Right kidney (tissue), 1 donor: ENCODE results near the gene EIF4B.

Experiments
- DNase-seq: peaks from one replicate; pipeline ENCODE4 v3.0.0-alpha.2; 2016

The EIF4B gene

DNA sequence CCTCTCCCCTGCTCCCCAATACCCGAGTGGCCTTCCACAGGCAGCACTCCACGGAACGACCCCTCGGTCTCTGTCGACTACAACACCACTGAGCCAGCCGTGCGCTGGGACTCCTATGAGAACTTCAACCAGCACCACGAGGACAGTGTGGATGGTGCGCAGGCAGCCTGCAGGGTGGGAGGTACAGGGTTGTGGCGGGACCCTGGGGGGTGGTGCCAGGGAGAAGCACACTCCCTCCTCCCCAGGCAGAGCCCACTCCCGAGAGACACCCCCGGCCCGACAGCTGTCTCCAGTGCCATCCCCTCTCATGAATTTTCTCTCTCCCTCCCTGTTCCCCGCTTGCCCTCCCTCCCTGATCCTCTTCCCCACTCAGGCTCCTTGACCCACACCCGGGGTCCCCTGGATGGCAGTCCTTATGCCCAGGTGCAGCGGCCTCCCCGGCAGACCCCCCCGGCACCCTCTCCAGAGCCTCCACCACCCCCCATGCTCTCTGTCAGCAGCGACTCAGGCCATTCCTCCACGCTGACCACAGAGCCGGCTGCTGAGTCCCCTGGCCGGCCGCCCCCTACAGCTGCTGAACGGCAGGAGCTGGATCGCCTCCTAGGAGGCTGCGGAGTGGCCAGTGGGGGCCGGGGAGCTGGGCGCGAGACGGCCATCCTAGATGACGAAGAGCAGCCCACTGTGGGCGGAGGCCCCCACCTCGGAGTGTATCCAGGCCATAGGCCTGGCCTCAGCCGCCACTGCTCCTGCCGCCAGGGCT is 52.6 kb downstream of the EIF4B start:
- DNase-seq = no peak

DNA sequence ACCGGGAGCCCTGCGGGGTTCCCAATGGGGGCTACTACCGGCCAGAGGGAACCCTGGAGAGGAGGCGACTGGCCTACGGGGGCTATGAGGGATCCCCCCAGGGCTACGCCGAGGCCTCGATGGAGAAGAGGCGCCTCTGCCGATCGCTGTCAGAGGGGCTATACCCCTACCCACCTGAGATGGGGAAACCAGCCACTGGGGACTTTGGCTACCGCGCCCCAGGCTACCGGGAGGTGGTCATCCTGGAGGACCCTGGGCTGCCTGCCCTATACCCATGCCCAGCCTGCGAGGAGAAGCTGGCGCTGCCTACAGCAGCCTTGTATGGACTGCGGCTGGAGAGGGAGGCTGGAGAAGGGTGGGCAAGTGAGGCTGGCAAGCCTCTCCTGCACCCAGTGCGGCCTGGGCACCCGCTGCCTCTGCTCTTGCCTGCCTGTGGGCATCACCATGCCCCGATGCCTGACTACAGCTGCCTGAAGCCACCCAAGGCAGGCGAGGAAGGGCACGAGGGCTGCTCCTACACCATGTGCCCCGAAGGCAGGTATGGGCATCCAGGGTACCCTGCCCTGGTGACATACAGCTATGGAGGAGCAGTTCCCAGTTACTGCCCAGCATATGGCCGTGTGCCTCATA is 53.3 kb downstream of the EIF4B start:
- DNase-seq = no peak

DNA sequence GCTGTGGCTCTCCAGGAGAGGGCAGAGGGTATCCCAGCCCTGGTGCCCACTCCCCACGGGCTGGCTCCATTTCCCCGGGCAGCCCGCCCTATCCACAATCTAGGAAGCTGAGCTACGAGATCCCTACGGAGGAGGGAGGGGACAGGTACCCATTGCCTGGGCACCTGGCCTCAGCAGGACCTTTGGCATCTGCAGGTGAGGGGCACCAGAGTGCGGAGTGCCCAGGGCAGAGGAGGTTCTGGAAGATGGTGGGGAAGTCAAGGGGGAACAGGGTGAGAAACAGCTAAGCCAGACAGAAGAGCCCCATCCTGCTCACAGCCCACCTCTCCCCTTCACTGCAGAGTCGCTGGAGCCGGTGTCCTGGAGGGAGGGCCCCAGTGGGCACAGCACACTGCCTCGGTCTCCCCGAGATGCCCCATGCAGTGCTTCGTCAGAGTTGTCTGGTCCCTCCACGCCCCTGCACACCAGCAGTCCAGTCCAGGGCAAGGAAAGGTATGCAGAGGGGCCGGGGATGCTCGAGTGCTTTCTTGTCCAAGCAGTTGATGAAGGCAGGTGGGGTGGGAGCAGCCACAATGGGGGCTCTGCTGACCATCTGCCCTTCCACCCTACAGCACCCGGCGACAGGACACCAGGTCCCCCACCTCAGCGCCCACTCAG is 53.9 kb downstream of the EIF4B start:
- no peak for DNase-seq

DNA sequence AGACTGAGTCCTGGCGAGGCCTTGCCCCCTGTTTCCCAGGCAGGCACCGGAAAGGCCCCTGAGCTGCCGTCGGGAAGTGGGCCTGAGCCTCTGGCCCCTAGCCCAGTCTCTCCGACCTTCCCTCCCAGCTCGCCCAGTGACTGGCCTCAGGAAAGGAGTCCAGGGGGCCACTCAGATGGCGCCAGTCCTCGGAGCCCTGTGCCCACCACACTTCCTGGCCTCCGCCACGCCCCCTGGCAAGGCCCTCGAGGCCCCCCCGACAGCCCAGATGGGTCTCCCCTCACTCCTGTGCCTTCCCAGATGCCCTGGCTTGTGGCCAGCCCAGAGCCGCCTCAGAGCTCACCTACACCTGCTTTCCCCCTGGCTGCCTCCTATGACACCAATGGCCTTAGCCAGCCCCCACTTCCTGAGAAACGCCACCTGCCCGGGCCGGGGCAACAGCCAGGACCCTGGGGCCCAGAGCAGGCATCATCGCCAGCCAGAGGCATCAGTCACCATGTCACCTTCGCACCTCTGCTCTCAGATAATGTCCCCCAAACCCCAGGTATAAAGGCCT is 54.5 kb downstream of the EIF4B start:
- no peak for DNase-seq

DNA sequence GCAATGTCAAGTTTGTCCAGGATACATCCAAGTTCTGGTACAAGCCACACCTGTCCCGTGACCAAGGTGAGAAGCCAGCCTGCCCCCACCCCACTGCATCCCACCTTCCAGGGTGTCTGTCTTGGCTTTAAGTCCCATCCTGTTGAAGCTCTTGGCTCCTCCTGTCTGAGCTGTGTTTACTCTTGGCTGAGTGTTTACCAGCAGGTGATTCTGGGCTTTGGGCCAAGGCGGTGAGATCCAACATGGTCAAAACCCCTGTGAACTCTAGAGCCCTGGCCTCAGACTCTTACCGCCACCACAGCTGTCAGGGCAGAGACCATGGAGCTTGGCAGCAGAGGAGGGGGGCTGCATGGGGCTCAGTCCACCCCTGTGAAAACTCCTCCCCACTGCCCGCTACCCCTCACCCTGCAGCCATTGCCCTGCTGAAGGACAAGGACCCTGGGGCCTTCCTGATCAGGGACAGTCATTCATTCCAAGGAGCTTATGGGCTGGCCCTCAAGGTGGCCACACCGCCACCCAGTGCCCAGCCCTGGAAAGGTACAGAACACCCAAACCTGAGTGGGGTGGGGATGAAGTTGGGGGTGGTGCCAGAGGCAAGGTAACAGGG is 55.3 kb downstream of the EIF4B start:
- no peak for DNase-seq

DNA sequence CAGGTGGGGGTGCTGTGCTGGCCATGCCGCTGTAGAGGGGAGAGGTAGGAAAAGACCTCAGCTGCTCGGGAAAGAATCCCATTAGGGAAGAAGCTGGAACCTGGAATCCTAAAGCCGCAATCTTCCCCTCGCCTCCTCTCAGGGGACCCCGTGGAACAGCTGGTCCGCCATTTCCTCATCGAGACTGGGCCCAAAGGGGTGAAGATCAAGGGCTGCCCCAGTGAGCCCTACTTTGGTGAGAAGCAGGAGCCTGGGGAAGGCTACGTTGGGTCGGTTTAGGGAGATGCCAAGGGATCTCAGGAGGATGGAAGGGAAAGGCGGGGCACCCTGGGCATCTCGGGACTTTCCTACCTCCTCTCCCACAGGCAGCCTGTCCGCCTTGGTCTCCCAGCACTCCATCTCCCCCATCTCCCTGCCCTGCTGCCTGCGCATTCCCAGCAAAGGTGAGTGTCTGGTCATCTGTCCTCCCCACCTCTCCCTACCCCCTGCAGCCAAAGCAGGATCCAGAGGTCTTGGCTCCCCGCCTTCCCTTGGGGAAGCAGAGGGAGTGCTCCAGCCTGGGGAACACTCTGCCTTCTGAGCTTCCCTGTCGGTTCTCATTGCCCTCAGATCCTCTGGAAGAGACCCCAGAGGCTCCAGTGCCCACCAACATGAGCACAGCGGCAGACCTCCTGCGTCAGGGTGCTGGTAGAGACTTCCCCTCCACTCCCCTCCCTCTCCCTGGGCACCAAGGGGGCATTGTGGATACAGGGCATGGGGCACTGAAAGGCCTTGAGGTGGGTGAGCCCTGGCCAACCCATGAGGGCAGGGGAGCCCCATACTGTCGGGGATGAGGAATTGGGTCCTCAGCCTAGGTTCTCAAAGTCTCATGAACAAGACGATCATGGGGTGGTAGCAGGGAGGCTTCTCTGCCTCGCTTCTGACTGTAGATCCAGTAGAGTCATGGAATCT is 56.0 kb downstream of the EIF4B start:
- DNase-seq = no peak

DNA sequence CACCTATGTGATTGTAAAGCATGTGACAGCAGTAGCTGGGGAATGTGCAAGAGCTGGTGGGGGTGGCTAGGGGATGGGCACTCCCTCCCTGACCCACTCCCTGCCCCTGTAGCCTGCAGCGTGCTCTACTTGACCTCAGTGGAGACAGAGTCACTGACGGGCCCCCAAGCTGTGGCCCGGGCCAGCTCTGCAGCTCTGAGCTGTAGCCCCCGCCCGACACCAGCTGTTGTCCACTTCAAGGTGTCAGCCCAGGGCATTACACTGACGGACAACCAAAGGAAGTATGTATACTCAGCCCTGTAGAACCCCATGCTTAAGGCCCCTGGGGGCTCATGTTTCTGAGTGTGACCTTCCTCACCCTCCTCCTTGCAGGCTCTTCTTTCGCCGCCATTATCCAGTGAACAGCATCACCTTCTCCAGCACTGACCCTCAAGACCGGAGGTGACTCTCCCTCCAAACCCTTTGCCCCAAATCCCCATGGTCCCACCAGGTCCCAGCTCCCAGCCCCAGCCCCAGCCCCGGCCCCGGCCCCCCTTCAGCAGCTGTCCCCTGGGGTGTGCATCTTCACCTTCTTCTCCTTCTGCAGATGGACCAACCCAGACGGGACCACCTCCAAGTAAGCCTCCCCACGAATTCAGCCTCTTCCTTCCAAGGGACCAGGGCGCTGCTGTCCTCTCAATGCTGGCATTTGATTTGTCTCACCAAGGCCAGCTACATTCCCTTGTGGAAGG is 56.9 kb downstream of the EIF4B start:
- DNase-seq = no peak

DNA sequence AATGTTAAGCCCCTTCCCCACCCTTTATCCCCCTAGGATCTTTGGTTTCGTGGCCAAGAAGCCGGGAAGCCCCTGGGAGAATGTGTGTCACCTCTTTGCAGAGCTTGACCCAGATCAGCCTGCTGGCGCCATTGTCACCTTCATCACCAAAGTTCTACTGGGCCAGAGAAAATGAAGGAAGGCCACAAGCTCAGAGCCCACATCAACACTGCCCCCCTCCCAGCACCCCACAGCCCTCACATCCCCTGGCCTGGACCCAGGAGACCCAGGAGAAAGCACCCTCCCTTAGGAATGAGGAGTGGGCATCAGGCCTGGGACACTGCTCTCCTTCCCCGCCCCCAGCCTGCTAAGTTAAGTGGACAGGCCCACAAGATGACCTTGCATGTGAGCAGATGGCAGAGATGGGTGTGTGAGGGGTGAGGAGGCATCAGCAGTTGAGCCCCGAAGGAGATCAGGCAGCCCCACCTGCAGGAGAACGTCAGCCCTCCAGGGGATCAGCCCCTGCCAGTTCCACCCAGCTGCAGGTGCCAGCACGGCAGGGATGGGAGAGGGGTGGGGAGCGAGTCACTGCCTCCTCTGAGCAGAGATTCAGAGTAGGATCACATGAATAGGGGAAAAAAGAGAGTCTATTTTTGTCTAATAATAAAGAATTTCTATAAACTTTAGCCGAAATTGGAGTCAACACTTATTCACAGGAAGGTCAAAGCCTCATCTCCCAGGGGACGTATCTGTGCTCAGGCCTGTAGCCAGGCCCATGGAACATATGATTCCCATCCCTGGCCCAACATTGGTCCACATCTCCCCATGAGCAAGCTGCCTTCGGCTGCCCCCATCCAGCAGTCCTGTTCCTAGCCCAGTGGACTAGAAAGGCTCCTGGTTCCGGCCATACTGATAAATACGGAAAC is 57.7 kb downstream of the EIF4B start:
- DNase-seq = peak; percentile 13

DNA sequence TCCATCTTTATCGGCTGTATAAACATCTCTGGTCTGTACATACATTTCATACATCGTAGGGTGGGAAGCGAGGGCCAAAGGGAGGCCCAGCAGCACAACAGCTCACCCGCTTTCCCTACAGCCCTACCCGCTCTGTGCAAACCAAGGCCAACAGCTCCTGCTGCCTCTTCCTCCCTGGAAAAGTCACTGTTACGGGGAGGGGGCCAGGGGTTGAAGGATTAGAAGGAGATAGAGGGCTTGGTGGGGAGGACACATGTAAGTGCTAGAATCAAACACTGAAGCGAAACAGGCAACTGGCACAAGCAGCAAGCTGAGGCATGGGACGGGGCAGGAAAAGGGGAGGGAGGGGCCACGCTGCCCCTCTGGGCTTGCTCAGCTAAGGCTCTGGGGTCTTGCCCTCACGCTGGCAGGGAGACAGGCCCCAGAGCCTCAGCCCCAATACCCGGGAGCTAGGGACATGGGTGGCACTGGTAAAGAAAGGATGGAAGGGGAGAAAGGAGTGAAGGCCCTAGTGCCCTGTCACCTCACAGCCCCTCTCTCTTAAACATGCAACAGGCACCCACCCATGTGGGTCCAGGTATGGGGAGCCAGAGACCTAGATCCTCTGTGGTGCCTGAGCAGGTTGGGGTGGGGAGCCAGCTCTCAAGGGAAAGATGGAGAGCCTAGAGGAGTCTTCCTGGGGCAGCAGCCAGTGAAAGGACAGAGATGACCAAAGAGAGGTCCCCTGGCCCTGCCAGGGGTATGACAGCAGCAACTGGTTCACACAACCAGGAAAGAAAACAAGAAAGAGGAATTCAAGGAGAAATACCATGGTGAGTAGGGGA is 58.6 kb downstream of the EIF4B start:
- DNase-seq = peak; percentile 17

DNA sequence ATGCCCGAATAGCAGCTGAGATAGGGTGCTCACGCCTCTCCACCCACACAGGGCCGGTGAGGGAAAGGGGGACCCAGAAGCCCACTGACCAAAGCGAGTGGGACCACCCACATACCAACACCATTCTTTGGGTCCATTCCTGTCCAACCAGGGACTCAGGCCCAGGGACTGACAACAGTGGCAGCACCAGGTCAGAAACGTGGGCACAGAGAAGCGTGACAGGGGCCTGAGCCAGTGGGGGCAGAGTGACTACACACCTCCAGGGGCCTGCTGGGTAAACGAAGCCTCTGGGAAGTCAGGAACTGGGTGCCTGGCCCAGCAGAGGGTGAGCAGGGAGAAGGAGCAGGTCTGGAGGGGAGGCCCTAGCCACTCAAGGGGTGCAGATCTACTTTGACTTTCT is 59.2 kb downstream of the EIF4B start:
- no peak for DNase-seq

DNA sequence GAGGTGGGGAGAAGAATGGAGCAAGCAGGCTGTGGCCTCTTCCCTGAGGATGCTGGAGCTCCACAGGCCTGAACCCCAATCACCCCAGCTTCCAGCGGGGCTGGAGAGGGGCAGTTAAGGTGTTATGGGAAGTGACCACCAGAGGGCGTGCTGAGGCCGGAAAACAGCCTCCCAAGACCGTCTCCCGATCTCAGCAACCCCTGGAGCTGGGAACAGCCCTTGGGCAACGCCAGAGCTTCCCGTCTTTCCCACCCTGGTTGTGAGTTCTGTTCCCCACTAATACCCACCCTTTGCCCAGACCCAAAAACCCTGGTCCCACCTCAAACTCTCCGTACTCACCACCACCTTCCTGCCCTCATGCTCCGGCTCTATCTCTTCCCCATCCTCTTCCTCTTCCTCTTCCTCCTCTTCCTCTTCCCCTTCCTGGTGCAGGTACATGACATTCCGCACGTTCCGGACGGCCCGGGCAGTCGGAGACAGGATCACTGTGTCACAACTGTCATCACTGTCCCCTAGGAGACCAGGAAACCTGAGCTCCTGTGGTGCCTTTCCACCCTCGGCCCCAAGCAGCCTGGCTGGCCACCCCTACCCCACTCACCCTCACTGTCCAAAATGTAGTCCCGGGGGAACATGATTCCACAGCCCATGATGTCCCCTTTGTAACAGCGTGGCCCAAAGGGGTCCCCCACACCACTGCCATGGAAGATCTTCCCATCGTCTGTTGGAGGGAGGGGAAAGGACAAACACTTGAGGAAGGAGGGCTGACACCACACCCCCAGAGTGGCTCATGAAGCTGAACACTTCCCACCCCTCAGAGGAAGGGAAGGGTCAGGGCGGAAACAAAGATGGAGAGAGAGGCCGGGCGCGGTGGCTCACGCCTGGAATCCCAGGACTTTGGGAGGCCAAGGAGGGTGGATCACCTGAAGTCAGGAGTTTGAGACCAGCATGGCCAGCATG is 60.0 kb downstream of the EIF4B start:
- peak; percentile 71 for DNase-seq

DNA sequence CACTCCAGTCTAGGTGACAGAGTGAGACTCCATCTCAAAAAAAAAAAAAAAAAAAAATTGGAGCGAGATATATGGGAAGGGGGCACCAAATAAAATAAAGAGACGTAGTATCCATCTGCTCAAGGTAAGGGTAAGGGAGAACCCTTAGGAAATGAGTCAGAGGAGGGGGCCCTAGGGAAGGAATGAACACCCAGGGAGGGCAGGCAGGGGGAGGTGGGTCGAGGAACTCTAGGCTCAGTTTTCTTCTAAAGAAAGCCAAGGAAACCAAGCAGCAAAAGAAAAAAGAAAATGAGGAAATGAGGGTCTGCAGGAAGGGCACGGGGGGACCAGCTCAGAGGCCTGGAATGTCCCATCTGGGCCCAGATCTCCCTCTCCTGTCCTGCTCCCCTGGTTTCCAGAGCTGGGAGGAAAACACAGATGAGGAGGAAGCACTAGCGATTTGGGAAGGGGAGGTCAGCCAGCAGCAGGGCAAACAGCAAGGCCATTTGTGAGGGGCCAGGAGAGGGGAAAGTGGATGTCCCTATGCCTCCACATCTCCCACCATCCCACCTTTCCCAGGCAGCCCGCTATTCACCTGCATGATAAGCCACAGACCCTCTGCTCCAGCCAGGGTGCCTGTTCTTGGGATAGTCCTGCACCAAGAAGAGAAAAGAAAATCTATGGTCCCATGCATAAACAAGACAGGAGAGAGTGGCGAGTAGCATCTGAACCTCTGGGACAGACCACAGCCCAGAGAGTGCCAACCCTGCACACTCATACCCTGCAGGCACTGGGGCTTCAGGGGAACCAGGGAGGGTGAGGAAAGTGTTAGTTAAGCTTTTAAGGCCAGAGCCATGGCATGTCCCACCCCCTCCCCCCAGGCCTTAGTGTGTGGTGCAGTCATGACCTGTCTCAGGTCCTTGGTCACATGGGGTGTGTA is 61.1 kb downstream of the EIF4B start:
- DNase-seq = no peak

DNA sequence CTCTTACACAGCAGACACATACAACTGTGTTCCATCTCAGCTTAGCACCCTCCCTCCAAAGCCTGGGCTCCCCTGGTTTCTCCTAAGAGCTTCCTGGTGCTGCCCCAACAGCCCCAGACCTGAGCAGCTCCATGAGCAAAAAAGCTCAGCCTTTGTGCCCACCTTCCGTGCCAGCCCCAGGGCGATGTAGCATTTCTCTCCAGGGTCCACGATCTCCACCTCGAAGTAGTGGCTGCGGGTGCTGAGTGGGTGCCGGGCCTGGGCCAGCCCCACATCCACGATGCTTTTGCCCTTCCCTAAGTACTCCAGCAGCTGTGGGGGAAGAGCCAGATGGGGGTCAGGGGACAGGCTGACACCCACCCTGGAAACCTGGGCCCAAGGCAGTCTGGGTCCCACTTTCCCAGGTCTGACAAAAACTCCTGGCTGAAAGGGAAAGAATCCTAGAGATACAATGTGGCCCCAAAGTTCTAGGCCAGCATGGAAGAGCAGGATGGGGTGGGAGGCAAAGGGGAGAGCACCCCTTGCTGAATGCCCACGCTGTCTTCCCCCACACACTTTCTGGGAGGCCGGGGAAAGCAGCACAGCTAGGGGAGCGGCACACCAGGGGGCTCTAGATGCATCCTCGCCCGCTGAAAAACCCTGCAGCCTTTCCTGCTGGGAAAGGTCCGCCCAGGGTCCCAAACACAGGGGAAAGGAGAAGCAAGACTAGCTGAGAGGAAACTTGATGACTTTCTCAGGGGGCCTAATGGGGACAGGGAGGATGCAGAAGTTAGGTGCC is 61.9 kb downstream of the EIF4B start:
- peak; percentile 1 for DNase-seq

DNA sequence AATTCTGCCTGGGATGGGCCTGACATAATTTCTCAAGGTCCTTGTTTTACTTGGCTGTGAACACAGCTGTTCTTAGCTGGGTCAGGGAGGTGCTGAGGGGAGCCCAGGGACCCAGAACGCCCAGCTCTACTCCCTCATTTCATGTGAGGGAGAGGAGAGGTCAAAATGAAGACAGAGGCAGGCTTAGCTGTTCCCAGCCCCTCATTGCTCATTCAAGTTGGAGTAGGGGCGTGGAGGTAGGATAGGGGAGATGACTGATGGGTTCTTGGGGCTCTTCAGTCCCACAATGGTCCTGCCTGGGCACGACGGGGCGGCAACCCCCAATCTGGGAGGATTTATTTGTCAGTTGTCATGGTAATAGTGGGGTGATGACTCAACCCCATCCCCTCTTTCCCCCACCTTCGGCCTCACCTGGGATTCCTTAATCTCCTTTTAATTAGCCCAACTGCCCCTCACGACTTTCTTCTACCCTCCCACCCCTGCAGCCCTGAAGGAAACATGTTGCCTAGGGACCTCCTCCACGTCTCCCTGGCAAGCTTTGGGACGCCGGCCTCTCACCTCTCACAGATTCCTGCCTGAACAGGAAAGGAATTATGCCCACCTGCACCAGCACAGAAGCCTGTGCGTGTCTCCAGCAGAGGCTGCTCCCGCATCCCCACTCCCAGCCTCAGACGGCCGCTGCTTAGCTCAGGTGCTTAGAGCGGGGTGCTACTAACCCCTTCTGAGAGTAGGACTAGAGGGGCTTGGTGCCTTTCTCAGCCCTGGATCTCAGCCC is 62.7 kb downstream of the EIF4B start:
- DNase-seq = no peak
